Mesenchymal stem cell (in vitro differentiated cells and primary cell): Measurements from ENCODE around the gene GJB6.
A peak's percentile ranks its signal among the peaks of the same experiment; 100 is the strongest.

ENCODE experiments used
- DNase-seq: peaks from one replicate; pipeline ENCODE4 v3.0.0-alpha.2; 2013
- H2AFZ ChIP-seq: one replicate; pipeline ENCODE4 v1.6.1; 2013; ENCODE audit warnings: low read depth, mild to moderate bottlenecking, control low read depth, inconsistent platforms, low read length, moderate library complexity
- H2AK5ac ChIP-seq: 2 replicates; pipeline ENCODE4 v1.6.1; 2013; ENCODE audit warnings: low read length, moderate library complexity, mild to moderate bottlenecking, inconsistent platforms; ENCODE audit not compliant: severe bottlenecking
- H2BK120ac ChIP-seq: one replicate; pipeline ENCODE4 v1.6.1; 2013; ENCODE audit warnings: low read depth, mild to moderate bottlenecking, inconsistent platforms, low read length, moderate library complexity
- H2BK12ac ChIP-seq, 2 experiments: one replicate each; pipeline ENCODE4 v1.6.1; 2013; ENCODE audit warnings: inconsistent platforms in 2 of 2, low read length in 2 of 2, mild to moderate bottlenecking in 2 of 2, moderate library complexity in 2 of 2, control low read depth in 1 of 2
- H2BK15ac ChIP-seq: one replicate; pipeline ENCODE4 v1.6.1; 2013; ENCODE audit warnings: mild to moderate bottlenecking, low read depth, inconsistent platforms; ENCODE audit not compliant: poor library complexity, severe bottlenecking
- H2BK5ac ChIP-seq: 2 replicates; pipeline ENCODE4 v1.6.1; 2013; ENCODE audit warnings: low read depth, mild to moderate bottlenecking, low read length, control low read depth, inconsistent platforms; ENCODE audit not compliant: poor library complexity, severe bottlenecking
- H3K14ac ChIP-seq, 2 experiments: one replicate each; pipeline ENCODE4 v1.6.1; 2013; ENCODE audit warnings: inconsistent platforms in 2 of 2, low read length in 2 of 2, control low read depth in 1 of 2, mild to moderate bottlenecking in 1 of 2, moderate library complexity in 1 of 2
- H3K18ac ChIP-seq, 2 experiments: one replicate each; pipeline ENCODE4 v1.6.1; 2013; ENCODE audit warnings: inconsistent platforms in 2 of 2, low read length in 2 of 2, control low read depth in 1 of 2, low read depth in 1 of 2, mild to moderate bottlenecking in 1 of 2
- H3K23ac ChIP-seq, 2 experiments: one replicate each; pipeline ENCODE4 v1.6.1; 2013; ENCODE audit warnings: inconsistent platforms in 2 of 2, low read length in 2 of 2, mild to moderate bottlenecking in 2 of 2, moderate library complexity in 2 of 2, control low read depth in 1 of 2
- H3K27ac ChIP-seq: 2 replicates; pipeline ENCODE4 v1.5.1; 2013; ENCODE audit warnings: mild to moderate bottlenecking, moderate library complexity, low read length, control low read depth, inconsistent platforms; ENCODE audit not compliant: poor library complexity, severe bottlenecking
- H3K27me3 ChIP-seq, 2 experiments: 2 replicates each; pipeline versions ENCODE4 v1.6.1 to v1.7.0; 2013; ENCODE audit warnings: low read length in 2 of 2, mild to moderate bottlenecking in 2 of 2, moderate library complexity in 2 of 2, control low read depth in 1 of 2, inconsistent platforms in 1 of 2; ENCODE audit not compliant: control insufficient read depth in 1 of 2, insufficient read depth in 1 of 2
- H3K36me3 ChIP-seq, 2 experiments: 2 replicates each; pipeline versions ENCODE4 v1.6.1 to v1.7.0; 2013; ENCODE audit warnings: low read length in 2 of 2, control low read depth in 1 of 2, inconsistent platforms in 1 of 2, low read depth in 1 of 2, mild to moderate bottlenecking in 1 of 2; ENCODE audit not compliant: insufficient read depth in 2 of 2, control insufficient read depth in 1 of 2
- H3K4ac ChIP-seq, 2 experiments: one replicate each; pipeline ENCODE4 v1.6.1; 2013; ENCODE audit warnings: inconsistent platforms in 2 of 2, low read length in 2 of 2, mild to moderate bottlenecking in 2 of 2, moderate library complexity in 2 of 2, control low read depth in 1 of 2, low read depth in 1 of 2
- H3K4me1 ChIP-seq: 2 replicates; pipeline ENCODE4 v1.6.1; 2013; ENCODE audit warnings: low read depth, low read length, control low read depth; ENCODE audit not compliant: control insufficient read depth, insufficient read depth
- H3K4me2 ChIP-seq: 2 replicates; pipeline ENCODE4 v1.6.1; 2013; ENCODE audit warnings: low read length, mild to moderate bottlenecking, inconsistent platforms; ENCODE audit not compliant: poor library complexity, severe bottlenecking
- H3K4me3 ChIP-seq, 2 experiments: 2 replicates each; pipeline versions ENCODE4 v1.5.1 to v1.7.0; 2013; ENCODE audit warnings: low read length in 2 of 2, mild to moderate bottlenecking in 2 of 2, control low read depth in 1 of 2, low read depth in 1 of 2; ENCODE audit not compliant: insufficient read depth in 1 of 2
- H3K79me1 ChIP-seq: replicated peaks from 2 replicates; pipeline ENCODE4 v1.6.1; 2013; ENCODE audit warnings: mild to moderate bottlenecking, control low read depth, low read length, inconsistent platforms; ENCODE audit not compliant: poor library complexity, severe bottlenecking
- H3K9ac ChIP-seq: 2 replicates; pipeline ENCODE4 v1.7.0; 2013; ENCODE audit warnings: mild to moderate bottlenecking, low read length, moderate library complexity
- H3K9me3 ChIP-seq: 2 replicates; pipeline ENCODE4 v1.7.0; 2013; ENCODE audit warnings: mild to moderate bottlenecking, low read length; ENCODE audit not compliant: control insufficient read depth
- H4K8ac ChIP-seq: one replicate; pipeline ENCODE4 v1.6.1; 2013; ENCODE audit warnings: inconsistent platforms, mild to moderate bottlenecking, low read length, moderate library complexity
- H4K91ac ChIP-seq: one replicate; pipeline ENCODE4 v1.6.1; 2013; ENCODE audit warnings: mild to moderate bottlenecking, low read length, inconsistent platforms
- WGBS: methylation state at CpG from one replicate; pipeline ENCODE4 v1.1.7; 2013; ENCODE audit warnings: mixed read lengths; 5-methylcytosine and 5-hydroxymethylcytosine counted together

Gene GJB6

GRCh38 chr13:20175406-20175794, 56.7 kb downstream of the GJB6 start:
- no peak overlapping the region for H3K14ac ChIP-seq
- no peak overlapping the region for H4K91ac ChIP-seq
- DNase-seq: no peak
- no peak overlapping the region for H2BK15ac ChIP-seq
- peak overlapping the region in 1 of 2 experiments; percentile 62 for H3K4me3 ChIP-seq
- no peak overlapping the region for H3K23ac ChIP-seq
- H3K4ac ChIP-seq: no peak overlapping the region
- no peak overlapping the region for H3K18ac ChIP-seq
- H3K36me3 ChIP-seq: peaks cover 0 to 3% of the 10 kb centered on the region in 2 experiments
- no peaks in the 10 kb centered on the region for H3K9me3 ChIP-seq
- no peak overlapping the region for H3K27ac ChIP-seq
- H2BK12ac ChIP-seq: no peak overlapping the region
- H2BK120ac ChIP-seq: no peak overlapping the region
- WGBS: 88% methylated on average over 2 of the region's 3 CpGs
- no peak overlapping the region for H4K8ac ChIP-seq
- H3K27me3 ChIP-seq: peaks cover 8 to 22% of the 10 kb centered on the region in 2 experiments
- peak overlapping the region; percentile 64 for H3K9ac ChIP-seq
- H2AFZ ChIP-seq: no peak overlapping the region
- H3K4me2 ChIP-seq: no peak overlapping the region
- H2AK5ac ChIP-seq: no peak overlapping the region
- H3K79me1 ChIP-seq: no peaks in the 10 kb centered on the region
- peaks cover 9% of the 10 kb centered on the region for H3K4me1 ChIP-seq
- no peak overlapping the region for H2BK5ac ChIP-seq

GRCh38 chr13:20174656-20175405, 57.3 kb downstream of the GJB6 start:
- Histone ChIP-seq H3K14ac (no peak overlapping the region), H3K4ac (no peak overlapping the region), H3K9me3 (no peaks in the 10 kb centered on the region), H3K4me2 (peak overlapping the region; percentile 46), H3K18ac (peak overlapping the region in 1 of 2 experiments; percentile 69), H3K27me3 (peaks cover 8 to 25% of the 10 kb centered on the region in 2 experiments), H3K9ac (peak overlapping the region; percentile 64), H2AK5ac (peak overlapping the region; percentile 8), H3K23ac (no peak overlapping the region), H3K79me1 (no peaks in the 10 kb centered on the region), H3K36me3 (peaks cover 0 to 3% of the 10 kb centered on the region in 2 experiments), H2BK120ac (no peak overlapping the region), H4K91ac (no peak overlapping the region), H2BK5ac (no peak overlapping the region), H2BK12ac (no peak overlapping the region), H3K4me3 (peak overlapping the region; percentile 30 to 62), H3K4me1 (peaks cover 9% of the 10 kb centered on the region), H2AFZ (peak overlapping the region; percentile 49), H4K8ac (no peak overlapping the region), H3K27ac (no peak overlapping the region), H2BK15ac (no peak overlapping the region)
- peak; percentile 91 for DNase-seq
- WGBS: 48% methylated on average over 21 of the region's 22 CpGs

GRCh38 chr13:20173116-20173746, 58.9 kb downstream of the GJB6 start:
- Histone ChIP-seq H3K27ac (no peak overlapping the region), H3K9ac (no peak overlapping the region), H3K4me3 (no peak overlapping the region), H3K79me1 (no peaks in the 10 kb centered on the region), H3K27me3 (peaks cover 0 to 25% of the 10 kb centered on the region in 2 experiments), H3K14ac (no peak overlapping the region), H3K4ac (no peak overlapping the region), H3K18ac (no peak overlapping the region), H3K4me1 (peaks cover 9% of the 10 kb centered on the region), H4K91ac (no peak overlapping the region), H2BK120ac (no peak overlapping the region), H2AK5ac (no peak overlapping the region), H3K23ac (no peak overlapping the region), H3K36me3 (peaks cover 0 to 3% of the 10 kb centered on the region in 2 experiments), H3K9me3 (no peaks in the 10 kb centered on the region), H3K4me2 (no peak overlapping the region), H4K8ac (no peak overlapping the region), H2BK5ac (no peak overlapping the region), H2BK12ac (no peak overlapping the region), H2BK15ac (peak overlapping the region; percentile 35), H2AFZ (no peak overlapping the region)
- 94% methylated on average over 7 of the region's 8 CpGs for WGBS
- no peak for DNase-seq
